K562 (cell line): Measurements from ENCODE around the gene MAP1S. TPM values are rescaled to one million over a fixed set of nuclear protein-coding genes. Genes with fewer than 3 reads are reported as not detected.

Source experiments
- CUX1 ChIP-seq: fragments of 200-800 bp; sonication (Bioruptor generic); IDR thresholded peaks from 2 replicates; pipeline ENCODE4 v1.6.1; 2016; ENCODE audit warnings: missing genetic modification characterization, missing compliant biosample characterization
- KDM5B ChIP-seq: fragments of 200-600 bp; sonication (generic); IDR thresholded peaks from 2 replicates; pipeline ENCODE4 v1.6.1; 2012; ENCODE audit warnings: low read depth, mild to moderate bottlenecking, moderate library complexity, low read length, control low read depth, inconsistent platforms; ENCODE audit not compliant: insufficient replicate concordance
- KLF1 ChIP-seq: fragments of 450-650 bp; IDR thresholded peaks from 2 replicates; pipeline ENCODE4 v1.6.1; 2016; ENCODE audit warnings: missing genetic modification characterization, missing compliant biosample characterization
- MLLT1 ChIP-seq, 2 experiments: fragments of 450-650 bp; IDR thresholded peaks; 2 replicates each; pipeline ENCODE4 v1.6.1; 2016
- NFRKB ChIP-seq: fragments of 450-650 bp; IDR thresholded peaks from 2 replicates; pipeline ENCODE4 v1.6.1; 2016; ENCODE audit warnings: low read depth
- NONO ChIP-seq, 2 experiments: fragments of 200-400 bp in 1 of 2; fragments of 450-650 bp in 1 of 2; formaldehyde crosslinking in 1 of 2; IDR thresholded peaks; 2 replicates each; pipeline ENCODE4 v1.6.1; 2017; ENCODE audit warnings: low read depth in 2 of 2, mild to moderate bottlenecking in 2 of 2, moderate library complexity in 2 of 2, low read length in 1 of 2
- POLR2G ChIP-seq: fragments of 200-400 bp; formaldehyde crosslinking; IDR thresholded peaks from 2 replicates; pipeline ENCODE4 v1.6.1; 2017; ENCODE audit warnings: low read depth, mild to moderate bottlenecking, antibody characterized with exemption, low read length, moderate library complexity
- RBM25 ChIP-seq: fragments of 200-400 bp; formaldehyde crosslinking; IDR thresholded peaks from 2 replicates; pipeline ENCODE4 v1.6.1; 2018; ENCODE audit warnings: low read length, low read depth, moderate library complexity; ENCODE audit not compliant: severe bottlenecking
- SIRT6 ChIP-seq: IDR thresholded peaks from one replicate; pipeline ENCODE4 v1.6.1; 2012; ENCODE audit warnings: low read depth, mild to moderate bottlenecking, control low read depth, inconsistent platforms, low read length, moderate library complexity
- SMAD2 ChIP-seq: fragments of 150-350 bp; IDR thresholded peaks from 2 replicates; pipeline ENCODE4 v1.6.1; 2014; ENCODE audit warnings: low read depth, mild to moderate bottlenecking, low read length
- SREBF2 ChIP-seq: sonication (generic); formaldehyde crosslinking; IDR thresholded peaks from 2 replicates; pipeline ENCODE4 v1.4.0; 2020; ENCODE audit warnings: mild to moderate bottlenecking, missing genetic modification reagents
- ZBTB12 ChIP-seq: fragments of 250-450 bp; sonication (Bioruptor Pico); IDR thresholded peaks from 2 replicates; pipeline ENCODE4 v1.4.0; 2020
- ZBTB2 ChIP-seq: fragments of 450-650 bp; IDR thresholded peaks from 2 replicates; pipeline ENCODE4 v1.6.1; 2016; ENCODE audit warnings: antibody characterized with exemption
- ZEB2 ChIP-seq: fragments of 450-650 bp; IDR thresholded peaks from 2 replicates; pipeline ENCODE4 v1.6.1; 2016
- ZNF639 ChIP-seq, 2 experiments: fragments of 200-800 bp in 1 of 2; sonication (Bioruptor generic) in 1 of 2; sonication (generic) in 1 of 2; formaldehyde crosslinking in 1 of 2; IDR thresholded peaks in 1 of 2; conservative IDR thresholded peaks in 1 of 2; 2 replicates each; pipeline versions ENCODE4 v1.5.0 to v1.6.1; 2016 to 2020; ENCODE audit warnings: missing compliant biosample characterization in 1 of 2, missing genetic modification characterization in 1 of 2, missing genetic modification reagents in 1 of 2
- ZZZ3 ChIP-seq: fragments of 450-650 bp; IDR thresholded peaks from 2 replicates; pipeline ENCODE4 v1.6.1; 2016; ENCODE audit warnings: antibody characterized with exemption, mild to moderate bottlenecking, moderate library complexity
- polyA plus RNA-seq, 8 experiments: library from polyadenylated mRNA; depleted of rRNA in 4 of 8; stranded (reverse) in 5 of 8; unstranded in 3 of 8; fragments of >200 nt; fragmentation: Nextera tagmentation in 2 of 8; fragmentation: Illumina TruSeq in 1 of 8; extraction: Ambion mirVana in 2 of 8; extraction: Trizol in 1 of 8; gene quantifications; 2 replicates each; pipeline versions ENCODE4 v1.2.1 to v1.2.3, GENCODE V29; 2011 to 2014; ENCODE audit warnings: inconsistent platforms in 1 of 8, missing spikeins in 1 of 8
- total RNA-seq, 7 experiments: library from RNA; depleted of rRNA in 6 of 7; stranded (reverse); fragments of >200 nt in 6 of 7; fragmentation: Illumina TruSeq in 2 of 7; extraction: Trizol in 2 of 7; gene quantifications; 2 replicates each; pipeline versions ENCODE4 v1.2.1 to v1.2.3, GENCODE V29; 2011 to 2021; ENCODE audit warnings: low replicate concordance in 1 of 7

Gene MAP1S
- total and polyA plus RNA-seq, 9 of the 15 experiments (the other 6 are each of a cell fraction or from before 2014, with no cell fraction given), result 2.0 to 81.0 (median 9.5) TPM

GRCh38 chr19:17703824-17704463, 15.3 kb upstream of the MAP1S start (continued):
- TF ChIP-seq ZBTB2 (no peak), NONO (IDR thresholded peaks at IDR 0.05; ENCODE audit: low read depth in 2 of 2, low read length in 1 of 2) (no peak), POLR2G (no peak), MLLT1 (IDR thresholded peaks at IDR 0.05) (no peak), ZNF639 (CRISPR knock-in tag; conservative IDR thresholded peaks at IDR 0.05 in 1 of 2, IDR thresholded peaks at IDR 0.05 in 1 of 2) (no peak), SMAD2 (no peak), KLF1 (tag) (no peak), ZEB2 (no peak), ZBTB12 (CRISPR knock-in tag) (no peak), CUX1 (no peak), SREBF2 (CRISPR knock-in tag) (no peak), NFRKB (no peak), KDM5B (no peak), SIRT6 (no peak), RBM25 (no peak), ZZZ3 (no peak)
